Activated CD8-positive, alpha-beta memory T cell treated with anti-CD3 and anti-CD28 coated beads, Interleukin-2, amount 50 U/mL, for 1 hour (primary cell): ENCODE measurements around the gene DCTPP1.

Experiments used
- DNase-seq: peaks from one replicate; pipeline ENCODE4 v3.0.0-alpha.2; 2020; ENCODE audit errors: extremely low read depth

DCTPP1 gene

DNA sequence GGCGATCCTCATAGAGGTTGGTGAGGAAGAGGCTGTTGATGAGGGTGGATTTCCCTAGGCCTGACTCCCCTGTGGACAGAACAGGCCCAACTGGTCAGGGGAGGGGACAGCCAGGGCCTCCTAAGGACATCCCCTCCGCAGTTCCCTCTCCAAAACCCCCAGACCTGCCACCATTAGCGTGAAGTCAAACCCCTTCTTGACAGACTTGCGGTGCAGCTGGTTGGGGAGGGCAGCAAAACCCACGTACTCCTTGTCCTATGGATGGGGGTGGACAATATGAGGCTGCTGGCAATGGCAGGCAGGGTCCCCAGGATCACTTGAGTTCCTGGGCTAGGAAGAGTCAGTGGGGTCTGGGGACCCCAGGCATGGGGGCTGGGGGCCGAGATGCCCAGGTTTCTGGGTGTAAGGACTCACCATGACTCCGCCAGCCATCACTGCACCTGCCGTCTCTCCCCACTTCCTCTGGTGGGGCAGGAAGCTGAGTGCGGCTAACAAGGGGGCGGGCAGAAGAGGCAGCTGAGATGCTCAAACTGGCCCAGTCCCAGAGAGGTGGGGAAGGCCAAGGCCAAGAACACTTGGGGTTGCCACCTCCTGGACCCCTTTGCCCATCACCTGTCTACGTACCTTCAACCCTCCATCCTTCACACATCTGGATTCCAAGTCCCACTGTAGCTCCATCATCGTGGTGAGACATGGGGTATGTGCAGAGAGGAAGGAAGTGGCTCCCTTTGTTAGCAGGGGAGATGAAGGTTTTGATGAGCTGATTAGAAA is 47.5 kb downstream of the DCTPP1 start, which contains the start of gene SEPTIN1:
TSS of gene SEPTIN1 (minus strand) at position 451 of the 771 bp plus-strand sequence. CDS start at position 432, 19 bp downstream.
- DNase-seq = peak; percentile 62

DNA sequence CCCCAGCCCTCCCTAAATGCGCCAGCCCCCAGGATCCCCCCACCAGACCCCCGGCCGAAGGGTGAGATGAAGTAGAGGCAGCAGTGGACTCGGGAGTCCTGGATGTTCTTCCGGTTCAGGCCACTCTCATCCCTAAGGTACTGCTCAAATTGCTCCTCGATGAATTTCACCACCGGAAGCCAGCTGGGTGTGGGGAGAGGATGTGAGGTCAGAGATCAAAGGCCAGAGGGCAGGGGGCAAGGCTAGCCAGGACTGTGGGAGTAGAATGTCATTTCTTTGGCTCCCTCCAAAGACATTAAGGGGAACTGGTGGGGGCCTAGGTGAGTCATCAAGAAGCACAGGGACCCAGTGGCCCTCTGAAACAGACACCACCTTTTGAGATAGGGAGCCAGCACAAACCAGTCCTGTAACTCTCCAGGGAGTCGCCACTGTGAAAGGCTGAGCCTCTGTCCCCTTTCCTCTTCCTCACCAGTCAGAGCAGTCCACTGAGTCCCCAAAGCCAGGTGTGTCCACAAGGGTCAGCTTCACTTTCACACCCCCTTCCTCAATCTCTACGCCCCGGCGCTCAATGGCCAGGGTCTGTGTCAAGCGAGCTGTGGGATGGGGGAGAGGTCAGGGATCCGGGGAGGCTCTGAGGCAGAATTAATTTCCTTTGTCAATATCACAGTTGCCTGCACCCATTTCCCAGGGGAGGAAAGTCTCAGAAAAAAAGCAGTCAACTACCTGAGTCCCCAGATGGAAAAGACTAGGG is 48.4 kb downstream of the DCTPP1 start:
- no peak for DNase-seq

DNA sequence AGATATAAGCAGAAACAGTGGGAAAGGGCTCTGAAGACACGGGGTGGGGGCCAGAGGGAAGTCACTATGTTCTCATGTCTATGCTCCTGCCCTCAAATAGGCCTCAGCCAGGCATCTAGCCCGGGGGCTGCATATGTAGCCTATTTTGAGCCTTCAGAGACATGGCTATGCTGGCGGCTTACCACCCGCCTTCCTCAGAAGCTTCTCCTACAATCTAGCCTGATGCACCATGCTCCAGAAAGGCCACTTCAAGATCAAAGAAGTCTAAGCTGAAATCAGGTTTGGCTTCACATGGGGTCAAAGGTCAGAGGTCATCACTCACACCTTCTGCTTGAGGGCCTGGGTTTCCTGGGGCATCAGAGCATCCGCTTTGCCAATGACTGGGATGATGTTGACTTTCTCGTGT is 49.0 kb downstream of the DCTPP1 start:
- DNase-seq = no peak

DNA sequence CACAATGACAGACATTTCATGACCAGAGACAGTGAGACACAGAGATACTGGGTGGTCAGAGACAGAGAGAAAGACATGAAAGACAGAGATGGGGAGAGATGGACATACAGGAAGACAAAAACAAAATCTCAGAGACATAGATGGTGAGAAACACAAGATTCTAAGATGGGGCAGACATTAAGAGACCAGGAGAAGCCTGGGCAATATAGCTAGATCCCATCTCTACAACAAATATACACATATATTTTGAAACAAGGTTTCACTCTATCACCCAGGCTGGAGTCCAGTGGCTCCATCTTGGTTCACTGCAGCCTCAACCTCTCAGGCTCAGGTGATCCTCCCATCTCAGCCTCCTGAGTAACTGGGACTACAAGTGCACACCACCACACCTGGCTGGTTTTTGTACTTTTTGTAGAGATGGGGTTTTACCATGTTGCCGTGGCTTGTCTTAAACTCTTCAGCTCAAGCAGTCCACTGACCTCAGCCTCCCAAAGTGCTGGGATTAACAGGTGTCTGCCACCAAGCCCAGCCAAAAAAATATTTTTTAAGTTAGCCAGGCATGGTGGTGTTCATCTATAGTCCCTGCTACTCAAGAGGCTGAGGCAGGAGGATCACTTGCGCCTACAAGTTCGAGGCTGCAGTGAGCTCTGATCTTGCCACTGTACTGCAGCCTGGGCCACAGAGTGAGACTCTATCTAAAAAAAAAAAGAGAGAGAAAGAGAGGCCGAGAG is 49.6 kb downstream of the DCTPP1 start:
- DNase-seq = no peak

DNA sequence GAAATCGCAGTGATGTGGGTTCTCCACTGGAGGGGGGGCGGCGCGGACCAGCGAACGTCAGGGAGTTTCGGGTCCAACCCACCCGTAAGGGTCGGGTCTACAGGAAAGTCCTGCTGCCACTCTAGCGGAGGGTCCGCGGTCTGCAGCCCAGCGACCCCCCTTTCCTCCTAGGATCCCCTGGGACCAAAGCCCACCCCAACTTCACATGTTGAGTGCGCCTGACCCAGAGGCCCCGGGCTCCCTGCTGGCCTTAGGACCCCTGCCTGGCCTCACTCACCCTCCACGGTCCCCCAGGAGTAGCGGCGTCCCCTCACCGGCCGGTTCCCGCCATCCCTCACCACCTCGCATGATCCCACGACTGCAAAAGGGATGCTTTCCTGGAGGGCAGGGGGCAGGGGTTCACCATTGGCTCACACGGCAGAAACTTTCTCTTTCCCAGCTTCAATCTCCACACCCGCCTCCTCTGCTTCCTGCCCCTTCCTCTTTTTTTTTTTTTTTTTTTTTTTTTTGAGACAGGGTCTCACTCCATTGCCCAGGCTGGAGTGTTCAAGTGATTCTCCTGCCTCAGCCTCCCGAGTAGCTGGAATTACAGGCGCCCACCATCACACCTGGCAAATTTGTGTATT is 50.6 kb downstream of the DCTPP1 start:
- no peak for DNase-seq

DNA sequence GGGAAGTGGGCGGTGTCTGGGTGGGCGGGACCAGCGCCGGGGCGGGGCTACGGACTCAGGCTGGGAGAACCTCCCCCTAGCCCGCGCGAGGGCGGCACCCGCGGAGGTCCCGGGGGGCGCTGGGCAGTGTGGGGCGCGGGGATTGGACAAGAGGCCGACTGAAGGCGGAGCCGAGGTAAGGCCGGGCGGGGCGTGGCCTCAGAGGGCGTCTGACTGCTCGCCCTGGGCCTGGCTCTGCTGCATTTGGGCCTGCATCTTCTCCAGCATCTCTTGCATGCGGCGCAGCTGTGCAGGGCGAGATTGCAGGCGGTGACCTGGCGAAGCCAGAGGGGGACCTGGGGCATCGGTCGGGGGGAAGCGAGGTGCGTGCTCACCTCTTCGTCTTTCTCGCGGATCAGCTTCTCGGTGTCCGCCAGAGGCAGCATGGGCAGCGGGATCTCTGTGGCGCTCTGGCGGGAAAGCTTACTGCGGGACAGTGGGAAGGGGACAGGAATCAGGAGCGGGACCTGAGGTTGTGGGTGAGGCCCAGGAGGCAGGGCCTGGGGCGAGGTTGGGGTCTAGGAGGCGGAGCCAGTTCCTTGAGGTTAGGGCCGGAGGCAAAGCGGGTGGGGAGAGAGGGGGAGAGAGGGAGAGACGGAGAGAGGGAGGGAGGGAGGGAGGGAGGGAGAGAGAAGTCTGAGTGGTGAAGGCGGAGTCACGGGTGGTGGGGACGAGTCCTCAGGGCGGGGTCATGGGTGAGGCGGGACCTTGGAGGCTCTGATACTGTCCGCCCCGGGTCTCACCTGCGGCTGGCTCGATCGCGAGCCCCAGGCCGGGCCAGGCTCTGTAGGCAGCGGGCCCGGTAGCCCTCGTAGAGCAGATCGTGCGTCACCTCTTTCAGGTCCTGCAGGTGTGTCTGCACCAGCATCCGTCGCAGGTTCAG is 51.3 kb downstream of the DCTPP1 start:
- DNase-seq = peak; percentile 96

DNA sequence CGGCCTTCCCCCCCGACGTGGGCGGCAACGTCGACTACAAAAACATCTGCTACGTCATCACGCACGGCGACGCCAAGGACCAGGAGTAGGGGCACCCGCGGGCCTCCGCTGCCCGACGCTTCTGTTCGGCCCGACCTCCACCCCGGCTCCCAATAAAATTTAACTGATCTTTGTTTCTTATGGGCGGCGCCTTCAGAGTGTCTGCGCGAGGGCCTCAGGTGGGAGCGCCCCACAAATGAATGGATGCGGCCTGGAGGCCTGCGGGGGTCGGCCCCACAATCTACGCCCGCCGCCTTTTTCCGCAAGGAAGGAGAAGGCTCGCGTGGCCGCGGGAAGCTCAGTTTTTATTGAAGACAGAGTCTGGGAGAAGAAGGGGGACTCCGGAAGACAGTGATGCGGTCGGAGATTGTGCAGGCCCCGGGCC is 52.0 kb downstream of the DCTPP1 start:
- DNase-seq = peak; percentile 85

DNA sequence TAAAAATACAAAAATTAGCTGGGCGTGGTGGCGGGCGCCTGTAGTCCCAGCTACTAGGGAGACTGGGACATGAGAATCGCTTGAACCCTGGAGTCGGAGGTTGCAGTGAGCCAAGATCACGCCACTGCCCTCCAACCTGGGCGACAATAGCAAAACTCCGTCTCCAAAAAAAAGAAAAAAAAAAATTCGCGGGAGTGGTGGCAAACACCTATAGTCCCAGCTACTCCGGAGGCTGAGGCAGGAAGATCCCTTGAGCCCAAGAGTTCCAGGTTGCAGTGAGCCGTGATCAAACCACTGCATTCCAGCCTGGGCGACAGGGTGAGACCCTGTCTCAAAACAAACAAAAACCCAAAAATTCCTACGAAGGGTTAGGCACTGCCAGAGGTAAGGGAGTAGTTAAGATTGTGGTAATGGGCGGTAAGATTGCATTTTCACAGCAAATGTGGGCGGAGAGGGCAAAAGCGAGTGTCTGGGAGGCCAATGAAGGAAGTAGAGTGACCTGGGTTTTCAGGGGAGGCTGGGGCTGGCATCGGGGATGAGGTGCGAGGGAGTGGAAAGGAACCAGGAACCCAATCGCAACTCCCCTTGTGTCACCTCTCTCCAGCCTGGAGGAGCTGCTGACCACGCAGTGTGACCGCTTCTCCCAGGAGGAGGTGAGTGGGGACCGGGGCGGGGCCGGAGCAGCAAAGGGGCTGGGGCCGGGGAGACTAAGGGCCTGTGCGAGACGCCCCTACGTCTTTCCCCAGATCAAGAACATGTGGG is 52.6 kb downstream of the DCTPP1 start:
- DNase-seq = no peak

DNA sequence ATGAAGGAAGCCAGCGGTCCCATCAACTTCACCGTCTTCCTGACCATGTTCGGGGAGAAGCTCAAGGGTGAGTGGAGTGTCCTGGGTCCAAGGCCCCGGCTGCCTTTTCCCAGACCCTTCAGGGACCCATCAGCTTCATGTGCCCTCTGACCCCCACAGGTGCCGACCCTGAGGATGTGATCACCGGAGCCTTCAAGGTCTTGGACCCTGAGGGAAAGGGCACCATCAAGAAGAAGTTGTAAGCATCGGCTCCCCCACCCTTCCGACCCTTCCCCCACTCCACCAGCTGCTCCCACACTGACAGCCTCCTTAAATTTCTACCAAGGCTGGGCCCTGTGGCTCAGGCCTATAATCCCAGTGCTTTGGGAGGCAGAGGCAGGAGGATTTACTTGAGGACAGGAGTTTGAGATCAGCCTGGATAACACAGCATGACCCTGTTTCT is 53.3 kb downstream of the DCTPP1 start:
- no peak for DNase-seq

DNA sequence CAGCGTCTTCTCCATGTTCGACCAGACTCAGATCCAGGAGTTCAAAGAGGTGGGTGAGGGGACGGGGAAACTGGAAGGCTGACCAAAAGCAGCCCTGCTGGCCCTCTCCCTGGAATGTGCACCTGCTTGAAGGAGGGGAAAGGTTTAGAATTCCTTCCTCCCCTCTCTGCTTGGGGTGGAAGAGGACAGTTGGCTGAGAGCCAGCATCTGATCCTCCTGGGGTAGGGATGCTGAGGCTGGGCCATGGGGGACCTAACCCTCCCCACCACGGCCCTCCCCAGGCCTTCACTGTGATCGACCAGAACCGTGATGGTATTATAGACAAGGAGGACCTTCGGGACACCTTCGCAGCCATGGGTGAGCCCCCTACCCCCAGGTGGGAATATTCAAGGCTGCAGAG is 54.0 kb downstream of the DCTPP1 start:
- DNase-seq = no peak

DNA sequence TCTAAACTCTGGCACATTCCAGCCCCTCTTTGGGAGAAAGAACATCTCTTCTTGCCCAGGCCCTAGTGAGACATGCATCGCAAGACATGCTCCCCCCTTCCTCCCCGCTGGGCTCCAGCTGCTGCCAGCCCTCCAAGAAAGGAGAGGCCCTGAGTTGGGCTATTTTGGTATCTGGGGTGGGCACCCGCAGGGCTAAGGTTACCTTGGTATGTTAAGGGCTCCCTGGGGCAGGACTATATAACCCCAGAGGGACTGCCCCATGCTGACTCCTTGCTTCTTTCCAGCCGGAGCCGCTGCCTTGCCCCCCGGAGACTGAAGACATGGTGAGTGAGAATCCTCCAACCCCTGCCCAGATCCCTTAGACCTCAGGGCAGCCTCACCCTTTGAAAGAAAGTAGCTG is 55.3 kb downstream of the DCTPP1 start, which contains the start of gene MYL11:
TSS of gene MYL11 (plus strand) at position 265 of the 400 bp plus-strand sequence. CDS start at position 321, 56 bp downstream.
- no peak for DNase-seq
